22Rv1 (cell line): ENCODE measurements around the gene PWP2.

Experiments used
- H3K27ac ChIP-seq: fragments of 450-650 bp; 2 replicates; pipeline ENCODE4 v1.5.1; 2017
- ZFX ChIP-seq: fragments of 450-650 bp; IDR thresholded peaks from 2 replicates; pipeline ENCODE4 v1.6.1; 2017; ENCODE audit warnings: antibody characterized with exemption, borderline replicate concordance
- TF ChIP-seq, protein P1 (sequence below): fragments of 450-650 bp; IDR thresholded peaks from 2 replicates; pipeline ENCODE4 v1.5.1; 2017; ENCODE audit warnings: mild to moderate bottlenecking

PWP2 gene

DNA sequence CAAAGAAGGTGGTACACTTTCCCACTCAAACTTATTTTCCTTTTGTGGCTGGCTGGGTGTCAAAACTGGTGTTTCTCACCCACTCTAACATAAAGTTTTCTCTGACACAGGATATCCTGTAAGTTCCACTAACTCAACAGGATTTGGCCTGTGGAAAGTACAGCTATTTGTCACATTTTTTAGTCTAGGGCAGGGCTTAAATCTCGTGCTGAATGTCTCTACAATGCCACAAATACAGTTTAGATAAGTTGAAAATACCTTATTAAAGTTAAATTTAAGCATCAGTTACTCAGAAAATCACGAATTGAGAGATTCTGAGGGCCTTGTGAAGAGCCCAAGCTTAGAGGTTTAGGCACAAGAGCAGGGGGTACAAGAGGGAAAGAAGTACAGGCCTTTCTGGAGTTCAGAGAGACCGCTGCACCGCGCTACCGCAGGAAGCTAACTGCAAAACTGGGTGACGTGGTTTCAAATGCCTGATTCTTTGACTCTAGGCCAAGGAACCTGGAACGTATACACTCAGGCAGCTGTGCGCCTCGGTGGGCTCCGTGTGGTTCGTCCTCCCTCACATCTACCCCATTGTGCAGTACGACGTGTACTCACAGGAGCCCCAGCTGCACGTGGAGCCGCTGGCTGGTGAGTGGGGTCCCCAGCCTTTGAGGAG, 23.4 kb upstream of the PWP2 start:
- no peak overlapping the region for H3K27ac ChIP-seq

DNA sequence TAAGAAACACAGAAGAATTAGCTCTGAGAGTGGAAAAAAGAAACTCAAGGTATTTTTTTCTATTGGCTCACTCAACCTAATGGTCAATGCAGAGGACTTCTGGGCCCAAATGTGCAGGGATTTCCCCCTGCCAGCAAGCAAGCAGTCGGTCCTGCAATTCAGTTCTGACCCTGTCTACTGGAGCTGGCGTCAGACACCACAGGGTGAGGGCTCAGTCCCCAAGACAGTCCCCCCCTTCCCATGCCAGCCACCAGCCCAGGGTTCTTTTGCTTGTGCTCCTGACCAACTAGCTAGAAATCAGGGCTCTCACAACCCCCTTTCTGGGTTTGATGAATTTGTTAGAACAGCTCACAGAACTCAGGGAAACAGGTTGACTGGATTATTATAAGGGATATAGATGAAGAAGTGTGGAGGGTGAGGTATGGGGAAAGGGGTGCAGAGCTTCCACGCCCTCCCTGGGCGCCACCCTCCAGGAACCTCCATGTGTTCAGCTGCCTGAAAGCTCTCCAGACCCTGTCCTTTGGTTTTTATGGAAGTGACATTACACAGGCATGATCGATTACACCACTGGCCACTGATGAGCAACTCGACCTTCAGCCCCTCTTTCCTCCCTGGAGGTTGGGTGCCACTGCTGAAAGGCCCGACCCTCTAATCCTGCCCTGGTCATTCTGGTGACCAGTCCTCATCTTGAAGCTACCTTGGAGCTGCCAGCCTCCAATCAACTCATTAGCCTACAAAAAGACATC, 22.5 kb upstream of the PWP2 start:
- H3K27ac ChIP-seq = no peak overlapping the region
- TF ChIP-seq, protein P1, sequence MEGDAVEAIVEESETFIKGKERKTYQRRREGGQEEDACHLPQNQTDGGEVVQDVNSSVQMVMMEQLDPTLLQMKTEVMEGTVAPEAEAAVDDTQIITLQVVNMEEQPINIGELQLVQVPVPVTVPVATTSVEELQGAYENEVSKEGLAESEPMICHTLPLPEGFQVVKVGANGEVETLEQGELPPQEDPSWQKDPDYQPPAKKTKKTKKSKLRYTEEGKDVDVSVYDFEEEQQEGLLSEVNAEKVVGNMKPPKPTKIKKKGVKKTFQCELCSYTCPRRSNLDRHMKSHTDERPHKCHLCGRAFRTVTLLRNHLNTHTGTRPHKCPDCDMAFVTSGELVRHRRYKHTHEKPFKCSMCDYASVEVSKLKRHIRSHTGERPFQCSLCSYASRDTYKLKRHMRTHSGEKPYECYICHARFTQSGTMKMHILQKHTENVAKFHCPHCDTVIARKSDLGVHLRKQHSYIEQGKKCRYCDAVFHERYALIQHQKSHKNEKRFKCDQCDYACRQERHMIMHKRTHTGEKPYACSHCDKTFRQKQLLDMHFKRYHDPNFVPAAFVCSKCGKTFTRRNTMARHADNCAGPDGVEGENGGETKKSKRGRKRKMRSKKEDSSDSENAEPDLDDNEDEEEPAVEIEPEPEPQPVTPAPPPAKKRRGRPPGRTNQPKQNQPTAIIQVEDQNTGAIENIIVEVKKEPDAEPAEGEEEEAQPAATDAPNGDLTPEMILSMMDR = no peak
- no peak for TF ChIP-seq ZFX

More for the DNA sequence above, 23.4 kb upstream of the PWP2 start:
- TF ChIP-seq ZFX = no peak
- TF ChIP-seq, protein P1 = no peak

DNA sequence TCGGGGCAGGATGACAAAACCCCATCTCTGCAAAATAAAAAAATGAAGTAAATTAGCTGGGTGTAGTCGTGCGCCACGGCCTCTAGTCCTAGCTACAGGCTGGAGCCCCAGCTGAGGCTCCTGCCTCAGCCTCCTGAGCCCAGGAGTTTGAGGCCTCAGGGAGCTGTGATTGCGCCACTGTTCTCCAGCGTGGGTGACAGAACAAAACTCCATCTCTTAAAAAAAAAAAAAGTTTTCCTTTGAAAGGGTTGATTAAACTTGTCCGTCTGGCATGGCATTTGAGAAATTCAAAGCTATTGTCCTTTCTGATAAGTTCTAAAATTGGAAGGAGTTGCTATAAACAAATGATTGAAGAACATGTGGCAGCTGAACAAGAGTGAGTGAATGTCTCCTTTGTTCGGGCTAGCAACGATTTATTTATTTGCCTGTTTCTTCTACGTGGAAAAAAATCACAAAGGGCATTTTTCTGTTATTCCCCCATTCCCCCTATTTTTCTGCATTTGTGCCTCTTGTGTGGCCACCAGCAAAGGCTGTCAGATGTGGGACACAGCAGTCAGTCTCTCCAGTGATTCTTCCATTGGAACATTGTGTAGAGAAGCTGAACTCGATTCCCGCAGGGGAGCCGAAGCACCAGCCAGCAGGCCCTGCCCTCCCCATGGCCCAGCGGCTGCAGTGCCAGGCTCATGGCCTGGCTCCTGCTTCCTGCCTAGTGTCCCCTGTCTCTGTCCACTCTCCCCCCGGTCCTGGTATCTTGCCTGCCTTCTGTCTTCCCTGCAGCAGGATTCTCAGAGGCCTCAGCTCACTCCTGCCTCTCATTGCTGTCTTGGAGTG, 21.5 kb upstream of the PWP2 start:
- no peak overlapping the region for H3K27ac ChIP-seq
- no peak for TF ChIP-seq ZFX
- TF ChIP-seq, protein P1 = no peak

DNA sequence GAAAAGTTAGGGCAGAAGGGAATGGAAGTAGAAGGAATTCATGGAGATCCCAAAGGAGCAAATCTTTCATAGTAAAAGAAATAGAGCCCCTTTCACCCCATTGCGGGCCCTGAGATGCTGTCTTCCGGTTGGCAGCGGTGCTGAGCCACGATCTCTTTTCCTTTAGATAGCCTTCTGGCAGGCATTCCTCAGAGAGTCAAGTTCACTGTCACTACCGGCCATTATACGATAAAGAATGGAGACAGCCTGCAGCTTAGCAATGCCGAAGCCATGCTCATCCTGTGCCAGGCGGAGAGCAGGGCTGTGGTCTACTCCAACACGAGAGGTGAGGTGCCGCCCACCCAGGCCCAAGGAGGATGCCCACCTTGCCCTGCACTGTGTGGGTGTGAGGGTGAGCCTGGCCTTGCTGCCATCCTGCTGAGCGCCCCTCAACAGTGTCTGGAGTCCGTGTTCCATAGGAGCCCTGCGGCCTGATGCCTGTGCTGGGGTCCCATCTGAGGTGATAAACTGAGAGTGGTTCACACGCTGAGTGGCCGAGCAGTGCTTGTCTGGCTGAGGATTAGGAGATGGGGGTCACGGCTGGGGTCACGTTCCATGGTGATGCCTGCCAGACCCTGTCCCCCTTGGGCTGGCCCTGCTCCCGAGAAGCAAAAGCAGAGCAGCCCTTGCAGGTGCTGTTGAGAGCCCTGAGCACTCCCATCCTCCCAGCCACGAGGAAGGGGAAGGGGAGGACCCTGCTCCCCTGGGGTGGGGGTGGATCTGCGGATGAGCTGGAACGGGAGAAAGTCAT, 20.4 kb upstream of the PWP2 start:
- TF ChIP-seq, protein P1 = no peak
- no peak for TF ChIP-seq ZFX
- H3K27ac ChIP-seq = no peak overlapping the region

DNA sequence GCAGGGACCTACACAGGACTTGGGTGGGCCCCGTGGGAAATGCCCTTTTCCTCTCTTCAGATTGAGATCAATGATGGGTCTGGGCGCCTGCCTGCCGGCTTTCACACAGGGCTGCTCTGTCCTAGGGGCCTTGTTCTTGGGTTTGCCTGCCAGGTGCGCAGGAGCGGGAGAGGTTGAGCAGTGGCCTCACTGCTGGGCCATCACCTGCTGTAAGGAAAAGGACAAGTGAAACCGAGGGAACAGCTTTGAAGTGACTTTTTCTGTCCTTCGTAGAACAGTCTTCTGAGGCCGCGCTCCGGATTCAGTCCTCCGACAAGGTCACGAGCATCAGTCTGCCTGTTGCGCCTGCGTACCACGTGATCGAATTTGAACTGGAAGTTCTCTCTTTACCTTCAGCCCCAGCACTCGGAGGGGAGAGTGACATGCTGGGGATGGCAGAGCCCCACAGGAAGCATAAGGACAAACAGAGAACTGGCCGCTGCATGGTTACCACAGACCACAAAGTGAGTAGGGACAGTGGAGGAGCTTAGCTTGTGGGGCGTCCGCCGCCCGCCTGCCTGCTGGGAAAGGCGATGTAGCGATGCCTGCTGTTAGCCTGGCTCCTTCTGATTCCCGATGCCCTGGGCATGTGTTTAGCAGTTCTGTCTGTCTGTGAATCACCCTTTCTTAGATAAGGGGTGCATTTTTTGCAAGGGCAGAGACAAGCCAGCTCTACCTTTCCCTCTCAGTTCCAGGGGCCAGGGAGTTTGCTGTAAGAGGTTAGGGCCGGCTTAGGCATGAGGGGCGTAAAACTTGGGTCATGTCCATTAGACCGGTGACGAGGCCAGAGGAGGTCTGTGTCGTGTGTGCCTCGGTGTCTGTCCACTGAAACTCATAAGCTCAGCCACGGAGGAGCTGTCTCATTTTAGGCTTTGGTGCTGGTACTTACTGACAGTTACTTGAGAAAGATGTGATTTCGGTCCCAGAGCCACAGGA, 19.5 kb upstream of the PWP2 start:
- no peak overlapping the region for H3K27ac ChIP-seq
- TF ChIP-seq ZFX = no peak
- TF ChIP-seq, protein P1 = no peak

DNA sequence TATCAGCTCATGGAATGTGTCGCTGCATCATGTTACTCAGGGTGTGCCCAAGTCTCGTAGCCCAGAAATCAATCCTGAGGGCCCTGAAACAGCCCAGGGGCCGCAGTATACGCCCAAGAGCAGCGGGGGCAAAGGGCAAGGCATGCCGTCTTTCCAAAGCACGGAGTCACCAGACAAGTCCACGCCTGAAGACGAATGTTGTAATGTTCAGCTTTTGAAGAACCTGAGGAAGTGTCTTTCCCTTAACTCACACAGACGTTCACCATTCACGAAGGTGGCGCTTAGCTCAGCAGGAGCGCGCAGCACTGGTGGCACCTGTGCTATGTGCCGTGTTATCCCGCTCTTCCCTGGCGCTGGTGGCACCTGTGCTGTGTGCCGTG, 18.8 kb upstream of the PWP2 start:
- no peak for TF ChIP-seq ZFX
- TF ChIP-seq, protein P1 = no peak
- H3K27ac ChIP-seq = no peak overlapping the region
